Astrocyte (in vitro differentiated cells and primary cell): ENCODE results near the gene BLTP3B.

Source experiments
- EZH2 ChIP-seq: IDR thresholded peaks from 2 replicates; pipeline ENCODE4 v1.6.1; 2012; ENCODE audit warnings: mild to moderate bottlenecking, low read length, inconsistent platforms; ENCODE audit not compliant: insufficient read depth
- TF ChIP-seq, protein P1 (sequence below): IDR thresholded peaks from 2 replicates; pipeline ENCODE4 v1.5.1; 2011; ENCODE audit warnings: low read depth, mild to moderate bottlenecking, inconsistent platforms, low read length, moderate library complexity; ENCODE audit not compliant: insufficient read depth

DNA sequence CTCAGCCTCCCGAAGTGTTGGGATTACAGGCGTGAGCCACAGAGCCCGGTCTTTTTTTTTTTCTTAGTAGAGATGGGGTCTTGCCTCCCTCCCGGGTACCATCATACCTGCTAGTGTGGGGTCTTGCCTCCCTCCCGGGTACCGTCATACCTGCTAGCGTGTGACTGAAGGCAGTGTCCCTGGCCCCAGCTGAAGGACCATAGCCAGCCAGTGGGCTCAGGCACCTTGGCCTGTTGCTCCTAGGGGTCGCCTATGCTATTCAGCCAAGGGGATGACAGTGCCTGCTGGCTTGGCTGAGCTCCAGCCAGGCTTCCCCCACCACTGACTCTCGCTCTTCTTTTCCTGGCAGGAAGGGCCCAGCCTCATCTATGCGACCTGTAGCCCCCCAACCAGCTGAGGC lies 10.5 kb upstream of the BLTP3B start:
- TF ChIP-seq, protein P1, sequence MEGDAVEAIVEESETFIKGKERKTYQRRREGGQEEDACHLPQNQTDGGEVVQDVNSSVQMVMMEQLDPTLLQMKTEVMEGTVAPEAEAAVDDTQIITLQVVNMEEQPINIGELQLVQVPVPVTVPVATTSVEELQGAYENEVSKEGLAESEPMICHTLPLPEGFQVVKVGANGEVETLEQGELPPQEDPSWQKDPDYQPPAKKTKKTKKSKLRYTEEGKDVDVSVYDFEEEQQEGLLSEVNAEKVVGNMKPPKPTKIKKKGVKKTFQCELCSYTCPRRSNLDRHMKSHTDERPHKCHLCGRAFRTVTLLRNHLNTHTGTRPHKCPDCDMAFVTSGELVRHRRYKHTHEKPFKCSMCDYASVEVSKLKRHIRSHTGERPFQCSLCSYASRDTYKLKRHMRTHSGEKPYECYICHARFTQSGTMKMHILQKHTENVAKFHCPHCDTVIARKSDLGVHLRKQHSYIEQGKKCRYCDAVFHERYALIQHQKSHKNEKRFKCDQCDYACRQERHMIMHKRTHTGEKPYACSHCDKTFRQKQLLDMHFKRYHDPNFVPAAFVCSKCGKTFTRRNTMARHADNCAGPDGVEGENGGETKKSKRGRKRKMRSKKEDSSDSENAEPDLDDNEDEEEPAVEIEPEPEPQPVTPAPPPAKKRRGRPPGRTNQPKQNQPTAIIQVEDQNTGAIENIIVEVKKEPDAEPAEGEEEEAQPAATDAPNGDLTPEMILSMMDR = no peak
- TF ChIP-seq EZH2 = no peak
